SK-N-SH treated with all-trans-retinoic acid at 6 μM for 48 hours (cell line): ENCODE results near the gene LEP.

Experiments used
- ARNTL ChIP-seq: fragments of 450-650 bp; formaldehyde crosslinking; IDR thresholded peaks from 2 replicates; pipeline ENCODE4 v1.5.0; 2020; ENCODE audit warnings: low read depth, mild to moderate bottlenecking, moderate library complexity, borderline replicate concordance
- CSRNP3 ChIP-seq: fragments of 250-450 bp; sonication (Bioruptor Pico); IDR thresholded peaks from 2 replicates; pipeline ENCODE4 v1.5.1; 2021; ENCODE audit warnings: mild to moderate bottlenecking, moderate library complexity
- ESRRG ChIP-seq: fragments of 250-450 bp; sonication (Bioruptor Pico); IDR thresholded peaks from 2 replicates; pipeline ENCODE4 v1.6.1; 2021; ENCODE audit warnings: mild to moderate bottlenecking
- ISL1 ChIP-seq: fragments of 250-450 bp; sonication (Bioruptor Pico); IDR thresholded peaks from 2 replicates; pipeline ENCODE4 v2.1.2; 2022; ENCODE audit warnings: mild to moderate bottlenecking, moderate library complexity
- PATZ1 ChIP-seq: fragments of 250-450 bp; sonication (Bioruptor Pico); IDR thresholded peaks from 2 replicates; pipeline ENCODE4 v1.8.0; 2020; ENCODE audit warnings: mild to moderate bottlenecking, moderate library complexity, borderline replicate concordance
- RARB ChIP-seq: fragments of 250-450 bp; sonication (Bioruptor Pico); IDR thresholded peaks from 2 replicates; pipeline ENCODE4 v1.8.0; 2021; ENCODE audit warnings: mild to moderate bottlenecking, moderate library complexity
- ZC3H10 ChIP-seq: fragments of 250-450 bp; sonication (Bioruptor Pico); IDR thresholded peaks from 2 replicates; pipeline ENCODE4 v1.5.1; 2021; ENCODE audit warnings: mild to moderate bottlenecking, moderate library complexity
- ZNF70 ChIP-seq: fragments of 450-650 bp; formaldehyde crosslinking; IDR thresholded peaks from 2 replicates; pipeline ENCODE4 v1.5.0; 2020; ENCODE audit warnings: mild to moderate bottlenecking, moderate library complexity
- TF ChIP-seq, protein P1 (sequence below): fragments of 250-450 bp; sonication (Bioruptor Pico); IDR thresholded peaks from 2 replicates; pipeline ENCODE4 v1.5.1; 2020; ENCODE audit warnings: low read depth, mild to moderate bottlenecking, moderate library complexity
- TF ChIP-seq, protein P2 (sequence below): fragments of 250-450 bp; sonication (Bioruptor Pico); IDR thresholded peaks from 2 replicates; pipeline ENCODE4 v1.5.0; 2020; ENCODE audit warnings: mild to moderate bottlenecking, moderate library complexity

DNA sequence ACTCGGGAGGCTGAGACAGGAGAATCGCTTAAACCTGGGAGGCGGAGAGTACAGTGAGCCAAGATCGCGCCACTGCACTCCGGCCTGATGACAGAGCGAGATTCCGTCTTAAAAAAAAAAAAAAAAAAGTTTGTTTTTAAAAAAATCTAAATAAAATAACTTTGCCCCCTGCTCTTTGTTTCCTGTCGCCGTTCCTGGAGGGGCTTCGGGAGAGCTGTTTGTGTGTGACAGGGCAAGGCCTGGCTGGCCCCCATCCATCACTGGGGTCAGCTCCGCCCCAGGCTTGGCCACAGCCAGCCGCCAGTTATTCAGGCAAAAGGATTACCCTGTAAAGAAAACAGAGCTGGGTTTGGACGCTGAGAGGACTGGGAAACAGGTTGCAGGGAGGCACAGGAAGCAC, 16.4 kb downstream of the LEP start:
- TF ChIP-seq ISL1 (CRISPR knock-in tag), result no peak
- TF ChIP-seq ESRRG, result no peak
- no peak for TF ChIP-seq ARNTL (CRISPR knock-in tag)
- no peak for TF ChIP-seq ZC3H10 (CRISPR knock-in tag)
- TF ChIP-seq, protein P1, sequence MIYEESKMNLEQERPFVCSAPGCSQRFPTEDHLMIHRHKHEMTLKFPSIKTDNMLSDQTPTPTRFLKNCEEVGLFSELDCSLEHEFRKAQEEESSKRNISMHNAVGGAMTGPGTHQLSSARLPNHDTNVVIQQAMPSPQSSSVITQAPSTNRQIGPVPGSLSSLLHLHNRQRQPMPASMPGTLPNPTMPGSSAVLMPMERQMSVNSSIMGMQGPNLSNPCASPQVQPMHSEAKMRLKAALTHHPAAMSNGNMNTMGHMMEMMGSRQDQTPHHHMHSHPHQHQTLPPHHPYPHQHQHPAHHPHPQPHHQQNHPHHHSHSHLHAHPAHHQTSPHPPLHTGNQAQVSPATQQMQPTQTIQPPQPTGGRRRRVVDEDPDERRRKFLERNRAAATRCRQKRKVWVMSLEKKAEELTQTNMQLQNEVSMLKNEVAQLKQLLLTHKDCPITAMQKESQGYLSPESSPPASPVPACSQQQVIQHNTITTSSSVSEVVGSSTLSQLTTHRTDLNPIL (CRISPR knock-in tag), result no peak
- no peak for TF ChIP-seq RARB (CRISPR knock-in tag)
- no peak for TF ChIP-seq ZNF70 (CRISPR knock-in tag)
- TF ChIP-seq CSRNP3 (CRISPR knock-in tag), result no peak
- TF ChIP-seq, protein P2, sequence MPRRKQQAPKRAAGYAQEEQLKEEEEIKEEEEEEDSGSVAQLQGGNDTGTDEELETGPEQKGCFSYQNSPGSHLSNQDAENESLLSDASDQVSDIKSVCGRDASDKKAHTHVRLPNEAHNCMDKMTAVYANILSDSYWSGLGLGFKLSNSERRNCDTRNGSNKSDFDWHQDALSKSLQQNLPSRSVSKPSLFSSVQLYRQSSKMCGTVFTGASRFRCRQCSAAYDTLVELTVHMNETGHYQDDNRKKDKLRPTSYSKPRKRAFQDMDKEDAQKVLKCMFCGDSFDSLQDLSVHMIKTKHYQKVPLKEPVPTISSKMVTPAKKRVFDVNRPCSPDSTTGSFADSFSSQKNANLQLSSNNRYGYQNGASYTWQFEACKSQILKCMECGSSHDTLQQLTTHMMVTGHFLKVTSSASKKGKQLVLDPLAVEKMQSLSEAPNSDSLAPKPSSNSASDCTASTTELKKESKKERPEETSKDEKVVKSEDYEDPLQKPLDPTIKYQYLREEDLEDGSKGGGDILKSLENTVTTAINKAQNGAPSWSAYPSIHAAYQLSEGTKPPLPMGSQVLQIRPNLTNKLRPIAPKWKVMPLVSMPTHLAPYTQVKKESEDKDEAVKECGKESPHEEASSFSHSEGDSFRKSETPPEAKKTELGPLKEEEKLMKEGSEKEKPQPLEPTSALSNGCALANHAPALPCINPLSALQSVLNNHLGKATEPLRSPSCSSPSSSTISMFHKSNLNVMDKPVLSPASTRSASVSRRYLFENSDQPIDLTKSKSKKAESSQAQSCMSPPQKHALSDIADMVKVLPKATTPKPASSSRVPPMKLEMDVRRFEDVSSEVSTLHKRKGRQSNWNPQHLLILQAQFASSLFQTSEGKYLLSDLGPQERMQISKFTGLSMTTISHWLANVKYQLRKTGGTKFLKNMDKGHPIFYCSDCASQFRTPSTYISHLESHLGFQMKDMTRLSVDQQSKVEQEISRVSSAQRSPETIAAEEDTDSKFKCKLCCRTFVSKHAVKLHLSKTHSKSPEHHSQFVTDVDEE (CRISPR knock-in tag), result no peak
- no peak for TF ChIP-seq PATZ1 (CRISPR knock-in tag)
